GOT3 (cell line): ENCODE measurements around the gene FNDC3B.

Experiments
- DNase-seq: peaks from one replicate; lab custom pipeline; 2025; ENCODE audit warnings: mixed read lengths; lab: John Stamatoyannopoulos, UW

The FNDC3B gene

GRCh38 chr3:172054115-172054764 is 14.9 kb downstream of the FNDC3B start:
- DNase-seq, result no peak

GRCh38 chr3:172056416-172056815 is 17.0 kb downstream of the FNDC3B start:
- no peak for DNase-seq

GRCh38 chr3:172057059-172057458 is 17.7 kb downstream of the FNDC3B start:
- DNase-seq, result no peak

GRCh38 chr3:172057624-172058327 is 18.4 kb downstream of the FNDC3B start:
- no peak for DNase-seq

- DNase-seq, result no peak
Observed at GRCh38 chr3:172059532-172059931, 20.2 kb downstream of the FNDC3B start.

- DNase-seq, result no peak
Observed at GRCh38 chr3:172060234-172060633, 20.9 kb downstream of the FNDC3B start.

- DNase-seq, result no peak
Observed at GRCh38 chr3:172061724-172062184, 22.4 kb downstream of the FNDC3B start.

- DNase-seq, result no peak
Observed at GRCh38 chr3:172062761-172063160, 23.4 kb downstream of the FNDC3B start.

- no peak for DNase-seq
Observed at GRCh38 chr3:172063456-172064432, 24.4 kb downstream of the FNDC3B start.

- no peak for DNase-seq
Observed at GRCh38 chr3:172065527-172065926, 26.1 kb downstream of the FNDC3B start.

GRCh38 chr3:172065967-172066762 is 26.8 kb downstream of the FNDC3B start:
- no peak for DNase-seq

- DNase-seq, result no peak
Observed at GRCh38 chr3:172066880-172067796, 27.8 kb downstream of the FNDC3B start.

- no peak for DNase-seq
Observed at GRCh38 chr3:172067837-172068440, 28.6 kb downstream of the FNDC3B start.

GRCh38 chr3:172068977-172069376 is 29.6 kb downstream of the FNDC3B start:
- no peak for DNase-seq

- DNase-seq, result no peak
Observed at GRCh38 chr3:172069478-172069877, 30.1 kb downstream of the FNDC3B start.

- DNase-seq, result no peak
Observed at GRCh38 chr3:172070269-172070668, 30.9 kb downstream of the FNDC3B start.

- no peak for DNase-seq
Observed at GRCh38 chr3:172070802-172071201, 31.4 kb downstream of the FNDC3B start.

GRCh38 chr3:172071780-172072330 is 32.5 kb downstream of the FNDC3B start:
- no peak for DNase-seq

GRCh38 chr3:172072543-172072942 is 33.2 kb downstream of the FNDC3B start:
- DNase-seq, result no peak
